Measurements from ENCODE around the gene LTO1.
A peak's percentile ranks its signal among the peaks of the same experiment; 100 is the strongest.

LTO1 gene

GRCh38 chr11:69674886-69675714, at the start of gene LTO1:
TSS of gene LTO1 (minus strand) at chr11:69675353. CDS start at chr11:69675239, 114 bp downstream.
- DNase-seq = peak; percentile 91 to 92

GRCh38 chr11:69721745-69722144, 46.6 kb upstream of the LTO1 start:
- DNase-seq = no peak

GRCh38 chr11:69721106-69721505, 46.0 kb upstream of the LTO1 start:
- no peak for DNase-seq

GRCh38 chr11:69718912-69719311, 43.8 kb upstream of the LTO1 start:
- DNase-seq = no peak

GRCh38 chr11:69718147-69718546, 43.0 kb upstream of the LTO1 start:
- DNase-seq = no peak

GRCh38 chr11:69716891-69717747, 42.0 kb upstream of the LTO1 start:
- DNase-seq = no peak

- no peak for DNase-seq
These were observed 40.9 kb upstream of the LTO1 start for GRCh38 chr11:69716099-69716498.

- DNase-seq = no peak
These were observed 40.3 kb upstream of the LTO1 start for GRCh38 chr11:69715446-69715845.

- no peak for DNase-seq
These were observed 37.0 kb upstream of the LTO1 start for GRCh38 chr11:69711822-69712801.

GRCh38 chr11:69708736-69709401, 33.7 kb upstream of the LTO1 start:
- no peak for DNase-seq

GRCh38 chr11:69707176-69707575, 32.0 kb upstream of the LTO1 start:
- DNase-seq = no peak

GRCh38 chr11:69705901-69706787, 31.0 kb upstream of the LTO1 start:
- no peak for DNase-seq

- DNase-seq = no peak
These were observed 30.2 kb upstream of the LTO1 start for GRCh38 chr11:69705351-69705811.

GRCh38 chr11:69704508-69705253, 29.5 kb upstream of the LTO1 start:
- no peak for DNase-seq

GRCh38 chr11:69703768-69704507, 28.8 kb upstream of the LTO1 start, which contains the start of gene FGF19:
TSS of gene FGF19 (minus strand) at chr11:69704022. CDS start at chr11:69703876, 146 bp downstream.
- no peak for DNase-seq

- DNase-seq = no peak
These were observed 28.3 kb upstream of the LTO1 start for GRCh38 chr11:69703453-69703767.

- DNase-seq = no peak
These were observed 27.8 kb upstream of the LTO1 start for GRCh38 chr11:69702769-69703452.

GRCh38 chr11:69702239-69702691, 27.1 kb upstream of the LTO1 start:
- no peak for DNase-seq
